HepG2 (cell line): ENCODE results near the gene VAC14. TPM values are rescaled to one million over a fixed set of nuclear protein-coding genes. Genes with fewer than 3 reads are reported as not detected.

Source experiments
- ATAC-seq: fragments of 200-7000 bp; cut with Tn5 transposase; 3 replicates; pipeline ENCODE4 v1.9.1; 2020; ENCODE audit warnings: mild to moderate bottlenecking, moderate library complexity
- BruUV-seq: library from RNA; stranded (reverse); fragments of 400-500 nt; replicated peaks from 2 replicates; lab custom pipeline; 2021; lab: Mats Ljungman, UMichigan
- CTCF ChIA-PET: fragments of 300-600 bp; formaldehyde crosslinking; extraction: SDS; loops from one replicate; lab custom pipeline; 2021; ENCODE audit warnings: low total read pairs, inconsistent platforms, low intra/inter-chr PET ratio; lab: Yijun Ruan, JAX
- POLR2A ChIA-PET: fragments of 350-600 bp; sonication (Branson Sonifier 250); formaldehyde crosslinking; loops from one replicate; lab custom pipeline; 2020; ENCODE audit warnings: antibody characterized with exemption, inconsistent platforms; lab: Yijun Ruan, JAX
- DNase-seq: peaks from one replicate; pipeline ENCODE4 v3.0.0-alpha.2; 2015; ENCODE audit warnings: low spot score
- FAIRE-seq: peaks from 3 replicates; lab custom pipeline; 2011; peaks lifted over from hg19 to GRCh38; lab: Jason Lieb, UNC
- H2AFZ ChIP-seq: one replicate; pipeline ENCODE4 v1.6.1; 2011; ENCODE audit warnings: low read length, inconsistent platforms
- H3K27ac ChIP-seq: fragments of 300-600 bp; 3 replicates; pipeline ENCODE4 v1.8.0; 2011; ENCODE audit warnings: mixed run types, mild to moderate bottlenecking, mixed read lengths, low read length, inconsistent platforms; ENCODE audit not compliant: insufficient read depth; ENCODE audit errors: extremely low read length
- H3K27me3 ChIP-seq, 2 experiments: fragments of 200-600 bp in 1 of 2; 2 replicates in 1 of 2; 3 replicates in 1 of 2; pipeline versions ENCODE4 v1.6.0 to v1.8.0; 2011; ENCODE audit warnings: low read length in 2 of 2, mild to moderate bottlenecking in 2 of 2, moderate library complexity in 2 of 2, inconsistent platforms in 1 of 2; ENCODE audit not compliant: insufficient read depth in 2 of 2, control insufficient read depth in 1 of 2
- H3K36me3 ChIP-seq, 2 experiments: fragments of 200-600 bp in 1 of 2; replicated peaks in 1 of 2; 2 replicates in 1 of 2; 3 replicates in 1 of 2; pipeline versions ENCODE4 v1.5.1 to v1.8.0; 2011; ENCODE audit warnings: low read length in 2 of 2, inconsistent platforms in 1 of 2; ENCODE audit not compliant: insufficient read depth in 2 of 2, control insufficient read depth in 1 of 2
- H3K4me1 ChIP-seq: 2 replicates; pipeline ENCODE4 v1.5.1; 2012; ENCODE audit warnings: low read length, inconsistent platforms; ENCODE audit not compliant: insufficient read depth
- H3K4me2 ChIP-seq: 2 replicates; pipeline ENCODE4 v1.6.0; 2011; ENCODE audit warnings: low read depth, low read length, inconsistent platforms
- H3K4me3 ChIP-seq, 3 experiments: fragments of 200-600 bp in 1 of 3; sonication (generic), shearing (Covaris generic) in 1 of 3; replicated peaks in 1 of 3; 2 replicates each; pipeline ENCODE4 v1.5.1; 2011 to 2016; ENCODE audit warnings: low read length in 3 of 3, inconsistent platforms in 2 of 3, low read depth in 2 of 3, mild to moderate bottlenecking in 2 of 3, control low read depth in 1 of 3, mixed read lengths in 1 of 3; ENCODE audit not compliant: insufficient read depth in 1 of 3
- H3K79me2 ChIP-seq: one replicate; pipeline ENCODE4 v1.6.1; 2011; ENCODE audit warnings: low read length, inconsistent platforms; ENCODE audit not compliant: insufficient read depth
- H3K9ac ChIP-seq: 2 replicates; pipeline ENCODE4 v1.6.0; 2011; ENCODE audit warnings: mild to moderate bottlenecking, low read depth, low read length, inconsistent platforms; ENCODE audit not compliant: insufficient read depth
- H3K9me3 ChIP-seq: 2 replicates; pipeline ENCODE4 v1.5.1; 2012; ENCODE audit warnings: mild to moderate bottlenecking, low read length
- H4K20me1 ChIP-seq: 2 replicates; pipeline ENCODE4 v1.6.0; 2011; ENCODE audit warnings: inconsistent platforms, mild to moderate bottlenecking, low read length, moderate library complexity; ENCODE audit not compliant: insufficient read depth
- KMT2B ChIP-seq: IDR thresholded peaks from 2 replicates; pipeline ENCODE4 v1.6.1; 2016; ENCODE audit warnings: missing genetic modification reagents, missing compliant biosample characterization
- PAF1 ChIP-seq: IDR thresholded peaks from 2 replicates; pipeline ENCODE4 v1.6.1; 2016; ENCODE audit warnings: missing genetic modification reagents, missing compliant biosample characterization
- TOPORS ChIP-seq: sonication (generic); formaldehyde crosslinking; IDR thresholded peaks from 2 replicates; pipeline ENCODE4 v1.8.0; 2023; ENCODE audit warnings: mild to moderate bottlenecking, missing genetic modification reagents
- XRCC5 ChIP-seq: fragments of 200-400 bp; formaldehyde crosslinking; optimal IDR thresholded peaks from 2 replicates; pipeline ENCODE3; 2017; ENCODE audit warnings: mild to moderate bottlenecking, low read length
- ZBTB2 ChIP-seq: sonication (generic); formaldehyde crosslinking; IDR thresholded peaks from 2 replicates; pipeline ENCODE4 v1.8.0; 2022; ENCODE audit warnings: low read depth, missing genetic modification reagents
- ZC3H13 ChIP-seq: sonication (generic); formaldehyde crosslinking; IDR thresholded peaks from 2 replicates; pipeline ENCODE4 v1.8.1; 2023; ENCODE audit warnings: mild to moderate bottlenecking, missing genetic modification reagents, moderate library complexity
- ZNF296 ChIP-seq: sonication (generic); formaldehyde crosslinking; conservative IDR thresholded peaks from 2 replicates; pipeline ENCODE4 v1.5.0; 2020; ENCODE audit warnings: mild to moderate bottlenecking, missing genetic modification reagents
- ZNF564 ChIP-seq: sonication (generic); formaldehyde crosslinking; IDR thresholded peaks from 2 replicates; pipeline ENCODE4 v1.8.1; 2023; ENCODE audit warnings: mild to moderate bottlenecking, missing genetic modification reagents
- ZNF589 ChIP-seq: sonication (generic); formaldehyde crosslinking; conservative IDR thresholded peaks from 2 replicates; pipeline ENCODE4 v1.8.0; 2022; ENCODE audit warnings: mild to moderate bottlenecking, moderate library complexity, missing genetic modification reagents
- ZNF605 ChIP-seq: sonication (generic); formaldehyde crosslinking; IDR thresholded peaks from 2 replicates; pipeline ENCODE4 v1.8.0; 2022; ENCODE audit warnings: mild to moderate bottlenecking, missing genetic modification reagents
- ZNF629 ChIP-seq: sonication (generic); formaldehyde crosslinking; conservative IDR thresholded peaks from 2 replicates; pipeline ENCODE4 v1.5.0; 2020; ENCODE audit warnings: missing genetic modification reagents
- ZNF891 ChIP-seq: sonication (generic); formaldehyde crosslinking; IDR thresholded peaks from 2 replicates; pipeline ENCODE4 v1.5.0; 2020; ENCODE audit warnings: mild to moderate bottlenecking, missing genetic modification reagents
- ZSCAN25 ChIP-seq: sonication (generic); formaldehyde crosslinking; IDR thresholded peaks from 2 replicates; pipeline ENCODE4 v1.8.0; 2022; ENCODE audit warnings: mild to moderate bottlenecking, missing genetic modification reagents
- WGBS: methylation state at CpG from one replicate; pipeline ENCODE4 v1.1.6; 2017; ENCODE audit warnings: low lambda C conversion rate; 5-methylcytosine and 5-hydroxymethylcytosine counted together
- in situ Hi-C: cut with HindIII; loops from 2 replicates; pipeline ENCODE4 v1.10.0; 2017; ENCODE audit warnings: low pct_unique_long_range_greater_than_20kb; ENCODE audit not compliant: extremely low pct_ligation_motif_present
- intact Hi-C: fragments of 100-400 bp; cut with micrococcal nuclease; formaldehyde crosslinking; loops from one replicate; pipeline ENCODE4 v1.10.0; 2022; ENCODE audit not compliant: unreplicated experiment
- polyA plus RNA-seq, 8 experiments: library from polyadenylated mRNA; depleted of rRNA in 3 of 8; stranded (reverse) in 7 of 8; unstranded in 1 of 8; fragments of >200 nt; fragmentation: Illumina TruSeq in 4 of 8; extraction: Trizol in 4 of 8; gene quantifications; 2 replicates each; pipeline versions ENCODE4 v1.2.1 to v1.2.3, GENCODE V29; 2011 to 2016; ENCODE audit warnings: low read depth in 4 of 8, missing spikeins in 1 of 8, mixed read lengths in 1 of 8; ENCODE audit not compliant: insufficient read depth in 1 of 8
- total RNA-seq, 5 experiments: library from RNA; depleted of rRNA; stranded (reverse); fragments of >200 nt; fragmentation: Illumina TruSeq; extraction: Trizol; gene quantifications; 2 replicates each; pipeline ENCODE4 v1.2.3, GENCODE V29; 2016; ENCODE audit warnings: low read depth in 1 of 5
- TF ChIP-seq, protein P1 (sequence below): sonication (generic); formaldehyde crosslinking; IDR thresholded peaks from 2 replicates; pipeline ENCODE4 v1.4.0; 2020; ENCODE audit warnings: missing genetic modification reagents, borderline replicate concordance
- TF ChIP-seq, protein P2 (sequence below): fragments of 450-650 bp; IDR thresholded peaks from 2 replicates; pipeline ENCODE4 v1.6.1; 2016
- TF ChIP-seq, protein P3 (sequence below): sonication (generic); formaldehyde crosslinking; IDR thresholded peaks from 2 replicates; pipeline ENCODE4 v1.4.0; 2020; ENCODE audit warnings: missing genetic modification reagents; ENCODE audit errors: not compliant biosample characterization

Gene VAC14
- total and polyA plus RNA-seq, 2 of the 13 experiments (the other 11 are each of a cell fraction or from before 2014, with no cell fraction given) = 23.5 to 24.6 TPM

- Histone ChIP-seq H3K27ac (no peak overlapping the region), H3K9ac (peak overlapping the region; percentile 48), H3K27me3 (0 out of 5 replicates have a peak, but pooled peaks cover 1 to 2% of the 10 kb centered on the region in 2 experiments), H3K9me3 (no peaks in the 10 kb centered on the region), H4K20me1 (peaks cover 5% of the 10 kb centered on the region; the same call in 1 of the 2 replicates), H3K4me1 (peaks cover 43% of the 10 kb centered on the region), H3K4me2 (peak overlapping the region; percentile 80), H3K79me2 (no peaks in the 10 kb centered on the region), H2AFZ (peak overlapping the region; percentile 55), H3K36me3 (no peaks in the 10 kb centered on the region), H3K4me3 (peak overlapping the region; percentile 8 to 67 (median 39); a peak in 5 of 6 replicates)
- ChIA-PET CTCF (interaction anchor here (0.6 to 1.8 kb wide), 3 partner anchors 82 to 330 kb away, joined by 3 to 17 read pairs (median 7); no protein-coding TSS in a partner anchor), POLR2A (interaction anchor here (0.6 to 2.1 kb wide), 7 partner anchors 26 to 276 kb away, joined by 3 to 6 read pairs (median 4); no protein-coding TSS in a partner anchor)
- peak; percentile 96 for FAIRE-seq
- 5% methylated on average over 12 of the region's 22 CpGs for WGBS
- ATAC-seq = peak; percentile 71
- intact Hi-C loops = loop anchor here (1.0 kb wide), 1 partner anchor 115 kb away; no protein-coding TSS in a partner anchor
- peak; percentile 78 for DNase-seq
- in situ Hi-C loops = loop anchor here (5.0 kb wide), 1 partner anchor 111 kb away; no protein-coding TSS in a partner anchor
- no TSS peak for BruUV-seq
- TF ChIP-seq ZBTB2 (CRISPR knock-in tag) = no peak
- peak; percentile 30; the same call in 1 of the 2 replicates for TF ChIP-seq KMT2B
- 0 out of 2 replicates have a peak, but pooled peaks have one; percentile 41 for TF ChIP-seq ZNF629 (CRISPR knock-in tag)
- TF ChIP-seq, protein P1, sequence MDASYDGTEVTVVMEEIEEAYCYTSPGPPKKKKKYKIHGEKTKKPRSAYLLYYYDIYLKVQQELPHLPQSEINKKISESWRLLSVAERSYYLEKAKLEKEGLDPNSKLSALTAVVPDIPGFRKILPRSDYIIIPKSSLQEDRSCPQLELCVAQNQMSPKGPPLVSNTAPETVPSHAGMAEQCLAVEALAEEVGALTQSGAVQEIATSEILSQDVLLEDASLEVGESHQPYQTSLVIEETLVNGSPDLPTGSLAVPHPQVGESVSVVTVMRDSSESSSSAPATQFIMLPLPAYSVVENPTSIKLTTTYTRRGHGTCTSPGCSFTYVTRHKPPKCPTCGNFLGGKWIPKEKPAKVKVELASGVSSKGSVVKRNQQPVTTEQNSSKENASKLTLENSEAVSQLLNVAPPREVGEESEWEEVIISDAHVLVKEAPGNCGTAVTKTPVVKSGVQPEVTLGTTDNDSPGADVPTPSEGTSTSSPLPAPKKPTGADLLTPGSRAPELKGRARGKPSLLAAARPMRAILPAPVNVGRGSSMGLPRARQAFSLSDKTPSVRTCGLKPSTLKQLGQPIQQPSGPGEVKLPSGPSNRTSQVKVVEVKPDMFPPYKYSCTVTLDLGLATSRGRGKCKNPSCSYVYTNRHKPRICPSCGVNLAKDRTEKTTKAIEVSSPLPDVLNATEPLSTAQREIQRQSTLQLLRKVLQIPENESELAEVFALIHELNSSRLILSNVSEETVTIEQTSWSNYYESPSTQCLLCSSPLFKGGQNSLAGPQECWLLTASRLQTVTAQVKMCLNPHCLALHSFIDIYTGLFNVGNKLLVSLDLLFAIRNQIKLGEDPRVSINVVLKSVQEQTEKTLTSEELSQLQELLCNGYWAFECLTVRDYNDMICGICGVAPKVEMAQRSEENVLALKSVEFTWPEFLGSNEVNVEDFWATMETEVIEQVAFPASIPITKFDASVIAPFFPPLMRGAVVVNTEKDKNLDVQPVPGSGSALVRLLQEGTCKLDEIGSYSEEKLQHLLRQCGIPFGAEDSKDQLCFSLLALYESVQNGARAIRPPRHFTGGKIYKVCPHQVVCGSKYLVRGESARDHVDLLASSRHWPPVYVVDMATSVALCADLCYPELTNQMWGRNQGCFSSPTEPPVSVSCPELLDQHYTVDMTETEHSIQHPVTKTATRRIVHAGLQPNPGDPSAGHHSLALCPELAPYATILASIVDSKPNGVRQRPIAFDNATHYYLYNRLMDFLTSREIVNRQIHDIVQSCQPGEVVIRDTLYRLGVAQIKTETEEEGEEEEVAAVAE = no peak
- peak; percentile 97 for TF ChIP-seq ZNF891
- TF ChIP-seq ZC3H13 = peak; percentile 84; the same call in 1 of the 2 replicates
- TF ChIP-seq ZNF605 (CRISPR knock-in tag) = peak; percentile 70
- TF ChIP-seq, protein P2, sequence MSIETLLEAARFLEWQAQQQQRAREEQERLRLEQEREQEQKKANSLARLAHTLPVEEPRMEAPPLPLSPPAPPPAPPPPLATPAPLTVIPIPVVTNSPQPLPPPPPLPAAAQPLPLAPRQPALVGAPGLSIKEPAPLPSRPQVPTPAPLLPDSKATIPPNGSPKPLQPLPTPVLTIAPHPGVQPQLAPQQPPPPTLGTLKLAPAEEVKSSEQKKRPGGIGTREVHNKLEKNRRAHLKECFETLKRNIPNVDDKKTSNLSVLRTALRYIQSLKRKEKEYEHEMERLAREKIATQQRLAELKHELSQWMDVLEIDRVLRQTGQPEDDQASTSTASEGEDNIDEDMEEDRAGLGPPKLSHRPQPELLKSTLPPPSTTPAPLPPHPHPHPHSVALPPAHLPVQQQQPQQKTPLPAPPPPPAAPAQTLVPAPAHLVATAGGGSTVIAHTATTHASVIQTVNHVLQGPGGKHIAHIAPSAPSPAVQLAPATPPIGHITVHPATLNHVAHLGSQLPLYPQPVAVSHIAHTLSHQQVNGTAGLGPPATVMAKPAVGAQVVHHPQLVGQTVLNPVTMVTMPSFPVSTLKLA = peak; percentile 59
- TF ChIP-seq, protein P3, sequence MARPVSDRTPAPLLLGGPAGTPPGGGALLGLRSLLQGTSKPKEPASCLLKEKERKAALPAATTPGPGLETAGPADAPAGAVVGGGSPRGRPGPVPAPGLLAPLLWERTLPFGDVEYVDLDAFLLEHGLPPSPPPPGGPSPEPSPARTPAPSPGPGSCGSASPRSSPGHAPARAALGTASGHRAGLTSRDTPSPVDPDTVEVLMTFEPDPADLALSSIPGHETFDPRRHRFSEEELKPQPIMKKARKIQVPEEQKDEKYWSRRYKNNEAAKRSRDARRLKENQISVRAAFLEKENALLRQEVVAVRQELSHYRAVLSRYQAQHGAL (CRISPR knock-in tag) = no peak
- TF ChIP-seq ZNF589 (CRISPR knock-in tag) = peak; percentile 84
- TF ChIP-seq ZNF296 (CRISPR knock-in tag) = no peak
- no peak for TF ChIP-seq PAF1 (CRISPR knock-in tag)
- peak; percentile 92 for TF ChIP-seq ZSCAN25 (CRISPR knock-in tag)
- peak; percentile 88 for TF ChIP-seq XRCC5
- TF ChIP-seq ZNF564 = peak; percentile 47; the same call in 1 of the 2 replicates
- TF ChIP-seq TOPORS (CRISPR knock-in tag) = peak; percentile 62; the same call in 1 of the 2 replicates
Measured at GRCh38 chr16:70656712-70657263, 144.2 kb downstream of the VAC14 start.
